Ectodermal cell (in vitro differentiated cells): ENCODE data around the gene ALDH3B2.
"Not testable (repeated sequence)": the region's sequence is repeated elsewhere in the genome, so short reads cannot be mapped to it uniquely, and the experiment has no call there.

Experiments
- H3K27ac ChIP-seq: 2 replicates; pipeline ENCODE4 v1.7.0; 2013; ENCODE audit warnings: mild to moderate bottlenecking, low read depth, low read length; ENCODE audit not compliant: insufficient read depth, poor library complexity, severe bottlenecking
- H3K27me3 ChIP-seq: 2 replicates; pipeline ENCODE4 v1.7.0; 2013; ENCODE audit warnings: mild to moderate bottlenecking, low read length; ENCODE audit not compliant: insufficient read depth, control insufficient read depth, poor library complexity, severe bottlenecking
- H3K36me3 ChIP-seq: one replicate; pipeline ENCODE4 v1.7.0; 2013; ENCODE audit warnings: low read length; ENCODE audit not compliant: control insufficient read depth, insufficient read depth
- H3K4me1 ChIP-seq: one replicate; pipeline ENCODE4 v1.7.0; 2013; ENCODE audit warnings: low read length; ENCODE audit not compliant: control insufficient read depth, insufficient read depth
- H3K4me3 ChIP-seq: 2 replicates; pipeline ENCODE4 v1.7.0; 2013; ENCODE audit warnings: low read depth, low read length, control low read depth; ENCODE audit not compliant: insufficient read depth
- H3K9me3 ChIP-seq: 2 replicates; pipeline ENCODE4 v1.7.0; 2013; ENCODE audit warnings: mild to moderate bottlenecking, low read length, moderate library complexity; ENCODE audit not compliant: control insufficient read depth
- WGBS, 2 experiments: methylation state at CpG; one replicate each; pipeline ENCODE4 v1.1.7; 2013; ENCODE audit warnings: missing lambda C conversion rate in 2 of 2; 5-methylcytosine and 5-hydroxymethylcytosine counted together

Gene ALDH3B2

DNA sequence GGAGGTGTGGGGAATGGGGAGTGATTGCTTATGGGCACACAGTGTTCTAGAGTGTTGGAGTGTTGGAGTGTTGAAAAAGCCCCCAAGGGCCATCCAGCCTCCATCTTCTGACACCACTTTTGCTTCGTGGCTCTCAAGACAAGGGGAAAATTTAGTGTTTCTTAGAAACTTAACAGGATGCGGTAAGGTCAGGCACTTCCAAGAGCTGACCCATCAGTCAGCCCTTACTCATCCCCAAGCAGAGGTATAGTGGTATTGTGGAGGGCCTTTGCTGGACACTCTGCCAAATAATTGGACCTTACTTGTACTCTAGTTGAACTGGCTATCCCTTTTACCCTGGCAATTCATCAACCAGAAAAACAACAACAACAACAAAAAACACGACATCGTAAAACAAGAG, 14.8 kb upstream of the ALDH3B2 start:
- no peaks in the 10 kb centered on the region for H3K4me1 ChIP-seq
- no peak overlapping the region for H3K4me3 ChIP-seq
- H3K36me3 ChIP-seq = no peaks in the 10 kb centered on the region
- H3K27ac ChIP-seq = no peak overlapping the region
- H3K27me3 ChIP-seq = no peaks in the 10 kb centered on the region
- no peaks in the 10 kb centered on the region for H3K9me3 ChIP-seq
- WGBS, 2 experiments = 80 to 86% methylated on average over 4 of the region's 4 CpGs

DNA sequence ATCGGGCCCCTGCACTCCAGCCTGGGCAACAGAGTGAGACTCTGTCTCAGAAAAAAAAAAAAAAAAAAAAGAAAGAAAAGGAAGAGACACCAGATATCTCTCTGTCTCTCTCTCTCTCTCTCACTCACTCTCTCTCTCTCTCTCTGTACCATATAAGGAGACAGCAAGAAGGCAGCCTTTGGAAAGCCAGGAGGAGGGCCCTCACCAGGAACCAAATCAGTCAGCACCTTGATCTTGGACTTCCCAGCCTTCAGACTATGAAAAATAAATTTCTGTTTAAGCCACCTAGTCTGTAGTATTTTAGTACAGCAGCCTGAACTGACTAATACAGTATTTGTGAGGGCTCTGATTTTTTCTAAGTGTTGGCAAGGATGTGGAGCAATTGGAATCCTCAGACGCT, 13.6 kb upstream of the ALDH3B2 start:
- H3K27ac ChIP-seq = no peak overlapping the region
- no peak overlapping the region for H3K4me3 ChIP-seq
- no peaks in the 10 kb centered on the region for H3K4me1 ChIP-seq
- no peaks in the 10 kb centered on the region for H3K9me3 ChIP-seq
- 97 to 98% methylated on average over 2 of the region's 2 CpGs for WGBS, 2 experiments
- no peaks in the 10 kb centered on the region for H3K27me3 ChIP-seq
- no peaks in the 10 kb centered on the region for H3K36me3 ChIP-seq

DNA sequence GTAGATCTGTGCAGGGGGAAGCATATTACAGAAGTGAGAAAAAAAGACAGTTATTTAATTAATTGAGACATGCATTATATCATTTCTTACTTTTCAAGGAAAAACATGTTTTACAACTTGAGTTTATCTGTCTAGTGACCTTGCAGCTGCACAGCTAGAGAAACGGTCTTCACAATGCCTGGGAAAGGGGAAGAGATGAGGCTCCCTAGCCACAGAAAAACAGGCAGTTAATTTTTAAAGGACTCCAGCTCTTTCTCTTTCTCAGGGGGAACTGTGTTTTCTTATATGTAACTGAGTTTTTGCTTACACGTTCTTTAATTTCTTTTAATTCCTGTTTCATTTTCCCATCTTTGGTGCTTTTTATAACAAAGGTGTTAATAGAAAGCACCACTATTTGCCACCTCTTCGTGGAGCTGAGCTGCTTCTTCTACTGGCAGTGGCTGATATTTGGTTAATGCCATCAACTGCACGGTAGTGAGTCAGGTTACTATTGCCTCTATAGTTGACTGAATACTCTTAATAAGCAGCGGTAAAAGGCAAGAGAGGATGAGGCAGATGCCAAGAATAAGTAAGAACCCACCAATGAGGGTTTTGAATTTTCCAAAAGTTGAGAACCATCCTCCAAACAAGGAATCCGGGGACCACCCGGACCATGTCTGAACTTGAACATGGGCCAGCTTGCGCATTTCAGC, 11.4 kb upstream of the ALDH3B2 start:
- WGBS, 2 experiments = 83 to 91% methylated on average over 7 to 8 of the region's 8 CpGs
- H3K4me1 ChIP-seq = not testable (repeated sequence)

DNA sequence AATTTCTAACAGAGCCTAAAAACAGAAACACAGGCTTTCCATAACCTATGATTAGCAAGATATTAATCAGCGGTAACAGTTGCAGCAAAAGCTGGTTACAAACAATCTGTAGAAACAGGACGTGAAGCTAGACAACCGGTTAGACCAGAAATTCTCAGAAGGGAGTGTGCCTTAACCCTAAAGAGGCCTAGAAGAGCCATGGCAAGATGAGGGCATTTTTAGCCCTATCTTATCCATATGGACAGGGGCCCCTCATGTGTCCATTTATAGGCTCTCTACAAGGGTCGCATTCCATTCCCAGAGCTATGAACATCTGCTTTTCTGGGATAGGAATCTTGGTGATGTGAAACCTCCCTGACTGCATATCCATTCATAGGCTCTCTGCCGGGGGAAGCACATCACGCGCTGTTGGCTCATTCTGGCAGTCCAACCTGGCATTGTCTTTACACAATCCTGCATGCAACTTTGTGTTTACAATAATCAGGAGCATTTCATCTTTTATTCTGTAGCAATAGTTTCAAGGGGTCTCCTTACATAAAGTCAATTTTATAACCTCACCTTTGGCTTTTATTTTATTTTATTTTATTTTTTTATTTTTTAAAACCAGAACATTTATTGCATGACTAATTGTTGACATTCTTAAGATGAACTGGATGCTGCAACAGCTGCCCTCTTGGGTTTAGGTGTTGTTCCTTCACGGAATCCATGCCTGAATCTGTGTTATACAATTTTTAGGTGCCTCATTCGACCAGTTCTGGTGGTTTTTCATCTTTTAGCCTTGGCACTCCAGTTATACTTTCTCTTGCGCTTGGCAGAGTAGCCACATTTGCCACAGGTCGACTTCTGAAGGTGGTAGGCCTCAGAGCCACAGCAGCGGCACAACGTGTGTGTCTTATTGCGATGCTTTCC, 8.0 kb upstream of the ALDH3B2 start:
- H3K9me3 ChIP-seq, H3K36me3 ChIP-seq, H3K27ac ChIP-seq, H3K27me3 ChIP-seq, H3K4me1 ChIP-seq, H3K4me3 ChIP-seq: not testable (repeated sequence)
- 91 to 94% methylated on average over 14 of the region's 14 CpGs for WGBS, 2 experiments

More for the DNA sequence above, 11.4 kb upstream of the ALDH3B2 start:
- not testable (repeated sequence) for H3K4me3 ChIP-seq, H3K36me3 ChIP-seq, H3K27me3 ChIP-seq, H3K27ac ChIP-seq, H3K9me3 ChIP-seq

DNA sequence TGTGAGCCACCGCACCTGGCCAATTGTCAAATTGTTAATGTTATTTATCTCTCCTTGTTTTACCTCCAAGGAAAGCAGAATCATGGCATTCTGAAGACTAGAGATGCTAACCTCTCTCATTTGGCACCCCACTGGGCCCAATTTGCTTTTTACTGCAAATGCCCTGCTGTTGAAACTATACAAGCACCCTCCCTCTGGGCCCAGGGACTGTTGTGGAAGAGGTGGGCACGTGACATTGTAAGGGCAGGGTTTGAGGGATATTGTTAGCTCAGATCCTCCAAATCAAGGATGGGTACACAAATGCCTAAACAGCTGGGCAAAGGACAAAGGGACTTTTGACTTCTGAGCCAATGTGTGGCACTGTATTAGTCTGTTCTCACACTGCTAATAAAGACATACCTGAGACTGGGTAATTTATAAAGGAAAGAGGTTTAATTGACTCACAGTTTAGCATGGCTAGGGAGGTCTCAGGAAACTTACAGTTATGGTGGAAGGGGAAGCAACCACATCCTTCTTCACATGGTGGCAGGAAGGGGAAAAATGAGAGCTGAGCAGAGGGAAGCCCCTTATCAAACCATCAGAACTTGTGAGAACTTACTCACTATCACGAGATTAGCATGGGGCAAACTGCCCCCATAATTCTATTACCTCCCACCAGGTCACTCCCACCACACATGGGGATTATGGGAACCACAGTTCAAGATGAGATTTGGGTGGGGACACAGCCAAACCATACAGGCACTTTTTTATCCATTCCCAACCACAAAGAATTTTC, 6.5 kb upstream of the ALDH3B2 start:
- no peak overlapping the region for H3K4me3 ChIP-seq
- H3K4me1 ChIP-seq = no peaks in the 10 kb centered on the region
- no peaks in the 10 kb centered on the region for H3K27me3 ChIP-seq
- no peak overlapping the region for H3K27ac ChIP-seq
- 76 to 79% methylated on average over 3 of the region's 3 CpGs for WGBS, 2 experiments
- H3K36me3 ChIP-seq = no peaks in the 10 kb centered on the region
- H3K9me3 ChIP-seq = no peaks in the 10 kb centered on the region

DNA sequence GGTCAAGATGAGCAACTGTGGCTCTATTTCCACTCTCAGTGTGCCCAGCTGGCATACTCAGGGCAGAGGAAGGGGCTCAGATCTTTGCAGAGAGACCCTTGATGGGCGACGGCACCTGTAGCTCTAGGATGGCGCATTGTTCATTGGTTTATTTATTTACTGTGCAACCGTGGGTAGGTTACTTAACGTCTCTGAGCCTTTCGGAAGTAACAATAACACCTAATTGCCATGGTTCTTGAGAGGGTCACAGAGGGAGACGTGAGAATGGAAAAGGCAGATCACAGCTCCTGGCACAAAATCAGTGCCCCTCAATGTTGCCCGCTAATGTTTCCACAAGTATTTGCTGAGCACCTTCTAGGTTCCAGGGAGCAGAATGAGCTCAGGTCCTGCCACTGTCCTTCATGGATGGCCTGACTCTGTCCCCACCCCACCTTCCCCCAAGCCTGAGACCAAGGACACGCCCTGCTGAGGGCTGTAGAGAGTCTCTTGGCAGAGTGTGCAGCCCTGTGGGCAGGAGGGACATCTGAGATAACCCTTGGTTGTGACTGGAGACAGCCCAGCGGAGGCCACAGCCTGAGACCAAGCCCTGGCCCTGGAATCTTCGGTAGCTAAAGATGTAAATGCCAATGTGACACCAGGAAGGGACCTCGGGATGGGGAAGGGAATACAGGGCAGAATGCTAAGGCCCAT, 780 bp upstream of the ALDH3B2 start:
- H3K4me3 ChIP-seq = no peak overlapping the region
- no peak overlapping the region for H3K27ac ChIP-seq
- no peaks in the 10 kb centered on the region for H3K27me3 ChIP-seq
- WGBS, 2 experiments = 93 to 94% methylated on average over 12 of the region's 12 CpGs
- no peaks in the 10 kb centered on the region for H3K9me3 ChIP-seq
- no peaks in the 10 kb centered on the region for H3K4me1 ChIP-seq
- no peaks in the 10 kb centered on the region for H3K36me3 ChIP-seq

DNA sequence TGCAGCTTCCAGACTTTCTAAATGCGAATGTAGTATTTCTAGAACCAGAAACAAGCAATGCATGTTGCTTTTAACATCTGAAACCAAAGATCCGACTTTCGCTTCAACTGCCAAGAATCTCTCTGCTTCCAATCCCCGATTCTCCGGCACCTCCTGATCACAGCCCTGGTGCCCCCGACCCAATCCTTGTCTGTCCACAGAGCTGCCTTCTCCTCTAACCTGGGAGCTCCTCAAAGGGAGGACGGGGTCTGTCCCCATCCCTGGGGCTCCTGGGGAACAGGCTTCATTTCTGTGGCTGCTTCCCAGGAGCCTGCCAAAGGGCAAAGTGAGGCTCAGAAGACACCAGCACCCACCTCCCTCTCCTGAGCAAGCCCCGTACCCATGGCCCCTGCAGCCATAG, 521 bp downstream of the ALDH3B2 start:
- Histone ChIP-seq H3K4me3 (no peak overlapping the region), H3K27ac (no peak overlapping the region), H3K36me3 (no peaks in the 10 kb centered on the region), H3K9me3 (no peaks in the 10 kb centered on the region), H3K27me3 (no peaks in the 10 kb centered on the region), H3K4me1 (no peaks in the 10 kb centered on the region)
- 78 to 80% methylated on average over 8 of the region's 8 CpGs for WGBS, 2 experiments

DNA sequence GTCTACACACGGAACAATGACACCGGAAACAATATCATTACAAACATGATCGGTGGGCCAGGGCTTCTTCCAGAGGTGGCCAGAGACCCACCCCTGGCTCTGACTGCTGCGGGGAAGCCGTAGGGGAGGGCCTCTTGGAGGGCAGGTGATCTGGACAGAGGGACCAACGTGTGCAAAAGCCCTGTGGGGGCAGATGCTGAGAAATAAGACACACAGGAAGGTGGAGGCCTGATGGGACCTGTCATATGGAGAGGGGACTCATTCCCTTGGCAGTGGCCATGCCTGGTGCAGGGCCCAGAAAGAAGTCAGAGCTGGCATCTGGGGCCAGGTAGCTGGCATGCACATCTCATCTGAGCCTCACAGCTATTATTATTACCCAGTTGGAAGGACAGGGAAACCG, 1.1 kb downstream of the ALDH3B2 start:
- Histone ChIP-seq H3K27ac (no peak overlapping the region), H3K36me3 (no peaks in the 10 kb centered on the region), H3K27me3 (no peaks in the 10 kb centered on the region), H3K4me1 (no peaks in the 10 kb centered on the region), H3K9me3 (no peaks in the 10 kb centered on the region), H3K4me3 (no peak overlapping the region)
- WGBS, 2 experiments = 91 to 92% methylated on average over 7 of the region's 7 CpGs

DNA sequence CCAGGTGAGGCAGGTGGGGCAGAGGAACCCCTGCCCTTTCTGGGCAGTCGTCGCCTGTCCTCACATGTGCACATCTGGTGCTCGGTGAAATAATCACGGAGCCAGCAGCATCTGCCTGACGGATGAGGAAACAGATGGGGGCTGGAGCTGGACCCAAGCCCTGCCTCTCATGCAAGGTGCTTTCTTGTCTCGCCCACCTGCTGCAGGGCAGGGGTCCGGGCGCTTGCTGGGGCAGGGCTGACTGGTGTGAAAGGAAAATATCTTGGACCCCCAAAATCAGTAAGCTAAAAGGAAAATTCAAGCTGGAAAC, 3.3 kb downstream of the ALDH3B2 start:
- Histone ChIP-seq H3K27me3 (no peaks in the 10 kb centered on the region), H3K9me3 (no peaks in the 10 kb centered on the region), H3K36me3 (no peaks in the 10 kb centered on the region), H3K27ac (no peak overlapping the region), H3K4me3 (no peak overlapping the region), H3K4me1 (no peaks in the 10 kb centered on the region)
- 93% methylated on average over 8 of the region's 8 CpGs for WGBS, 2 experiments
